ENCODE results near the gene TAGLN.
A peak's percentile ranks its signal among the peaks of the same experiment; 100 is the strongest.
"Not testable (repeated sequence)": the region's sequence is repeated elsewhere in the genome, so short reads cannot be mapped to it uniquely, and the experiment has no call there.

The TAGLN gene

DNA sequence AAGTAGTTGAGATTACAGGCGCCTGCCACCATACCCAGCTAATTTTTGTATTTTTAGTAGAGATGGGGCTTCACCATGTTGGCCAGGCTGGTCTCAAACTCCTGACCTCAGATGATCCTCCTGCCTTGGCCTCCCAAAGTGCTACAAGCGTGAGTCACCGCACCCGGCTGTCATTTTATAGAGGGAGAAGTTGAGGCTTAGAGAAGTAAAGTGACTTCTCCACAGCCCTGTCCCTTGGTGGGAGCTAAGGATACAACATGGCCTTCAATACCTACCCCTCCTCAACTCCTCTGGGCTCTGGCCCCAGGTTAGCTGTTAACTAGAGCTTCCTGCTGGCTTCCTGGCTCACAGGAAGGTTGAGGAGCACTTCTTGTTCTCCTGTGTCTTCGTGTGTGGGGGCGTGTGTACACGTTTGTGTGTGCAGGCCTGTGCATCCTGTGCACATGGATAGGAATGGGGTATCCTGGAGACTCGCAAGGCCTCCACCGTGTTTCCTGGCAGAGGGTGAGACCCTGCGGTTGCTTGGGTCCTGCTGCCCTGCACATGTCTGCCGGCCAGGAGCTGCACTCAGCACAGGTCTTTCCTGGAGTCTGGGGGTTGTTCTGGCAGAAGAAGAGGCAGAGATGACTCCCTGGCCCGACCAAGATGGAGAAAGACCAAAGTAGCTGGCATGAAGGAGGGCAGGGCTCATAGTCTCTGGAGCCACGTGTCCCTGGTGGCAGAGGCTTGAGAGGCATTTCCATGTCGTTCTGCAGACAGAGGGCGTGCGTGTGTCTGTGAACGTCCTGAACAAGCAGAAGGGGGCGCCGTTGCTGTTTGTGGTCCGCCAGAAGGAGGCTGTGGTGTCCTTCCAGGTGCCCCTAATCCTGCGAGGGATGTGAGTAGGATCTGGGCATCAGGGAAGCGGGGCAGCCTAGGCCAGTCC lies 18.2 kb upstream of the TAGLN start:
- peak in 1 of 2 donors; percentile 30 for DNase-seq (ENCODE audit: low read depth in 1 of 2, low spot score in 1 of 2)

DNA sequence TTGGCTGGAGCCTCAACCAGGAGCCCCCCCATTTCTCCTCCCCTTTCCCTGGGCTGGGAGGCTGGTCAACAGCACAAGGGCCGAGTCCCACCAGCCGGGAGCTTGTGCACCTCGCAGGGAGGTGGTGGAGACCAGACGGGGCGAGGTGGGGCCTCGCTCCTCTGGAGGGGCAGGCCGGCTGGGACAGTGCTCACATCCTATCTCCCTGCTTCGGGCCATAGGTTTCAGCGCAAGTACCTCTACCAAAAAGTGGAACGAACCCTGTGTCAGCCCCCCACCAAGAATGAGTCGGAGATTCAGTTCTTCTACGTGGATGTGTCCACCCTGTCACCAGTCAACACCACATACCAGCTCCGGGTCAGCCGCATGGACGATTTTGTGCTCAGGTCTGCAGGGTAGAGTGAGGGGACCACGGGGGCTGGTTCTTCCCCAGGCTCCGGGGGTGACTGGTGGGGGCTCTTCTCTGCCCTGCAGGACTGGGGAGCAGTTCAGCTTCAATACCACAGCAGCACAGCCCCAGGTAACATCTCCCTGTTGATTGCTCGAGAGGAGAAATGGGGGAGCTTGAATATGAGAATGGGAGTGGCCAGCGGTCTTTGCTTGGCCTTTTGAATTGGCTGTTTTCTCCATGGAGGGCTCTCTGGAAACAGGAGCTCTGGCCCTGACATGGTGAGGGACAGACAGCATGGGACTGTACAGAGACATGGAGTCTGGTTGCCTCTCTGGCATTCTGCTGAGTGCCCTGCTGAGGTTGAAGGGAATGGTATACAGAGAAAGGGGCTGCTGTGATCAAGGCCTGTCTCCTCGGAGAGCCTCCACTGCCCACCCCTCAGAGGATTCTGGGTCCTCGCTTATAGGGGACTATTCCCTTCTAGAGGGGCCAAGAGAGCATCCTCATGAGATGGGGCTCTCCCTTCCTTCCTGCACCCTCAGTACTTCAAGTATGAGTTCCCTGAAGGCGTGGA lies 17.3 kb upstream of the TAGLN start:
- no peak for DNase-seq (ENCODE audit: low read depth in 1 of 2, low spot score in 1 of 2)

DNA sequence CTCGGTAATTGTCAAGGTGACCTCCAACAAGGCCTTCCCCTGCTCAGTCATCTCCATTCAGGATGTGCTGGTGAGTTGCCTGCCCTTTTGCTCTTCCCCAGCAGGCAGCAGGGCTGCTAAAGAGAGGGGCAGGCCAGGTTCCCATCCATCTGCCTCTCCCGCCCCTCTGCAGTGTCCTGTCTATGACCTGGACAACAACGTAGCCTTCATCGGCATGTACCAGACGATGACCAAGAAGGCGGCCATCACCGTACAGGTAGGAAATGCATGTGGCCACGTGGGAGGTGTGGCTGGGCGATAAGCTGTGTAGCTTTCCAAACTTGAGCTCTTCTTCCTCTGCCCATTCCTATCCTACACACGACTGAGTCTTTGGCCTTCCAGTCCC lies 16.6 kb upstream of the TAGLN start:
- DNase-seq (ENCODE audit: low read depth in 1 of 2, low spot score in 1 of 2): no peak

DNA sequence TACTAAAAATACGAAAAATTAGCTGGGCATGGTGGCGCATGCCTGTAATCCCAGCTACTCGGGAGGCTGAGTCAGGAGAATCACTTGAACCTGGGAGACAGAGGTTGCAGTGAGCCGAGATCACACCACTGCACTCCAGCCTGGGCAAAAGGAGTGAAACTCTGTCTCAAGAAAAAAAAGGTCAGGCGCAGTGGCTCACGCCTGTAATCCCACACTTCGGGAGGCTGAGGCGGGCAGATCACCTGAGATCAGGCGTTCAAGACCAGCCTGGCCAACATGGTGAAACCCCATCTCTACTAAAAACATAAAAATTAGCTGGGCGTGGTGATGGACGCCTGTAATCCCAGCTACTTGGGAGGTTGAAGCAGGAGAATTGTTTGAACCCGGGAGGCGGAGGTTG lies 16.0 kb upstream of the TAGLN start:
- not testable (repeated sequence) for DNase-seq (ENCODE audit: low read depth in 1 of 2, low spot score in 1 of 2)

DNA sequence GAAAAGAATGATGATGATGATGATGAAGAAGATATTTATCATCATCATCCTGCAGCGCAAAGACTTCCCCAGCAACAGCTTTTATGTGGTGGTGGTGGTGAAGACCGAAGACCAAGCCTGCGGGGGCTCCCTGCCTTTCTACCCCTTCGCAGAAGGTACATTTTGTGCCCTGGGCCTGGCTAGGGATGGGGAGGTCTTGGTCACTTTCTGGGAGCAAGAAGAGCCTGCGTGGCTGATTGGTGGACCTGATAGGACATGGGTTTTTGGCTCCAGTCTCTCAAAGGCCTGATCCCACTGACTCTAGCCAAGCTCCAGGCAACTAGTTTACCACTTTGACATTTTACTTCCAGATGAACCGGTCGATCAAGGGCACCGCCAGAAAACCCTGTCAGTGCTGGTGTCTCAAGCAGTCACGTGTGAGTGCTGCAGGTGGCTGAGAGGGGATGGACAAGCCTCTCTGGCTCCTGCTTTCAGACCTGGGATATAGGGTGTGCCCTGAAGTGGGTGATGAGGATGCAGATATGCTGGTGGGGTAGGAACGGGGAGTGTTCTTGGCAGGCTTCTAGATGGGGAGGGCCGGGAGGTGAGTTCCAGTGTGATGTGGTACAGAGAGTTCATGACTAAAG lies 15.3 kb upstream of the TAGLN start:
- no peak for DNase-seq (ENCODE audit: low read depth in 1 of 2, low spot score in 1 of 2)

DNA sequence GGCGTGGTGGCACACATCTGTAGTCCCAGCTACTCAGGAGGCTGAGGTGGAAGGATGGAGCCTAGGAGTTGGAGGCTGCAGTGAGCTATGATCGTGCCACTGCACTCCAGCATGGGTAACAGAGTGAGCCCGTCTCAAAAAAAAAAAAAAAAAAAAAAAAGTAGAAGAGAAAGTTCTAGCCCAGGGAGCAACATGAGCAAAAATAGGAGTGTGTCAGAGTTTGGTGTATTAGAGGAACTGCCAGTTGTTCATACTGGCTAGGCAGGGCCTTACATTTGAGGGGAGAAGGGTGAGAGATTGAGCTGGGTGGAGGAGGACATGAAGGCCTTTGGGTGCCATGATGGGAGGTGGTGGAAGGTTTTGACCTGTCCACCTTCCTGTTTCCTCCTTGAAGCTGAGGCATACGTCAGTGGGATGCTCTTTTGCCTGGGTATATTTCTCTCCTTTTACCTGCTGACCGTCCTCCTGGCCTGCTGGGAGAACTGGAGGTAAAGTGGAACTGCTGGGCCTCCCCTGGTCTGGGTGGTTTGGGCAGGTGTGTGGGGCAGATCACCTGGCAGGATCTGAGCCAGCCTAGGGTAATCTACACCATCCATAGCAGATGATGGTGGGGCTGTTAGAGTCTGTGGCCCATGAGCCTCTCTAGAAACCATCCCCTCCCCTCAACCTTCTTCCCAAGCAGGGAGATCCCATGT lies 13.3 kb upstream of the TAGLN start:
- no peak for DNase-seq (ENCODE audit: low read depth in 1 of 2, low spot score in 1 of 2)

DNA sequence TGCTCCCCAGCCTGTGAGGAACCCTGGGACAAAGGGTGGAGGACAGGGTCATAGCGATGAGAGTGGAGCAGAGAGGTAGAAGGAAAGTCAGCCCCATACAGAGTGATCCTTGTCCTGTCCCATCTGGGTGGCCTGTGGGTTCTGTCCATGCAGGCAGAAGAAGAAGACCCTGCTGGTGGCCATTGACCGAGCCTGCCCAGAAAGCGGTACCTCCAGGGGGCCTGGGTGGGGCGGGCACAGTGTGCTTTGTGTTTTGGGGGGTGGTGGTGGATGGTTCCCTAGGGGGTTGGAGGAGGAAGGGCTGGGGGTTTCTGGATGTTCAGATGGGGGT lies 12.8 kb upstream of the TAGLN start:
- DNase-seq (ENCODE audit: low read depth in 1 of 2, low spot score in 1 of 2): no peak

DNA sequence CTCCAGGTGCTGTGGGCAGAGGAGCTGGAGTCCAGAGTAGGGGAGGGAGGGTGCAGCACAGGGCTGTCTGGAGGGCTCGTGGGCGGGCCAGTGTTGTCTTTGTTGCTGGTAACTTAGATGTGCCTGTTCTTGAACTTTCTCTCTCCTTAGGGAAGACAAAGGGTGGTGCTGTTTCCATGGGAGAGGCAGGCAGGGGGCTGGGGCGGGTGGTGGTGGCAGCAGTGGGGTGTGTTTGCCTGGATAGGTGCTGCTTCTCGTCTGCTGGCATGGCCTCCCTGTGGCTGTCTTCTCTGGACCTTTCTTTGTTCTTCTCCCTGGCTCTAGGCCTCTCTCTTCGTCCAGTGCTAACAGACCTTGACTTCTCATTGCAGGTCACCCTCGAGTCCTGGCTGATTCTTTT lies 12.2 kb upstream of the TAGLN start:
- no peak for DNase-seq (ENCODE audit: low read depth in 1 of 2, low spot score in 1 of 2)

DNA sequence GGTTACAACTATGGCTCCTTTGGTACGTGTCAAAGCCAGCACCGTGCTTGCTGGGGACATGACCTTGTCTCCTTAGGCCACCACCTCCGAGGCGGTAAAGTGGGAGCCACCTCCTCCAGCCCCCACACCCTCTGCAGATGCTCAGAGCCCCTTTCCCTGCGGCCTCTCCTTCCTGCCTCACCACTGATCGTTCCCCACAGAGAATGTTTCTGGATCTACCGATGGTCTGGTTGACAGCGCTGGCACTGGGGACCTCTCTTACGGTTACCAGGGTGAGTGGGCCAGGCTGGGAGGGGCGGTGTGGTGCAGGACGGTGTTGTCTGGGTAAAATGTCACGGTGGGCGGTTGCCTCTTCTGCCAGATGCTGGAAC lies 11.8 kb upstream of the TAGLN start:
- no peak for DNase-seq (ENCODE audit: low read depth in 1 of 2, low spot score in 1 of 2)

DNA sequence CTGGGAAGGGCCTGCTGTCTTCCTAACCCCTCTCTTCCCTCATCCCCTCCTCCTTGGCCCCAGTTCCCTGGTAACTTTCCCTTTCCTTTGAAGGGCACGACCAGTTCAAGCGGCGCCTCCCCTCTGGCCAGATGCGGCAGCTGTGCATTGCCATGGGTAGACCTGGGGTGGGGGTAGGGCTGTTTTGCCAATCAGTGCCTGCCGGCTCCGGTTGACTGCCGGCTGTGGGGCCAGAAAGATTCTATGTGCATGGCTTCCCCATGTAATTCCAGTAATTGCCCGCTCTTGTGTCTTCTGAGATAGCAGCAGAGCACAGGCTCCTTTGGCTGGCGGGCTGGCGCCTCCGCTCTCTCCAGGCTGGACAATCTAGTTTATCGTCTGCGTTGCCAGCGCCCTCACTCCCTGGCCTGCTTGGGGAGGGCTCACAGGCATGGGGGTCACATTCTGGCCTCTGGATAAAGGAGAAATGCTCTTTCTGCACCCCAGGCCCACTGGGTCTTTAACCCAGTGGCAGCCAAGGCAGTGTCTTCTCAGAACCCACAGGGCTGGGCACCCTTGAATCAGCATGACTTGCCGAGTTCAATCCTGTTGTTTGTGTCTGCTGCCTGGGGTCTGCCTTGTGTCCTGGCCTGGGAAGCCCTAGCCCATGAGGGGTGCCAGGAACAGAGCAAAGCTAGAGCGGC lies 11.2 kb upstream of the TAGLN start:
- DNase-seq (ENCODE audit: low read depth in 1 of 2, low spot score in 1 of 2): no peak

DNA sequence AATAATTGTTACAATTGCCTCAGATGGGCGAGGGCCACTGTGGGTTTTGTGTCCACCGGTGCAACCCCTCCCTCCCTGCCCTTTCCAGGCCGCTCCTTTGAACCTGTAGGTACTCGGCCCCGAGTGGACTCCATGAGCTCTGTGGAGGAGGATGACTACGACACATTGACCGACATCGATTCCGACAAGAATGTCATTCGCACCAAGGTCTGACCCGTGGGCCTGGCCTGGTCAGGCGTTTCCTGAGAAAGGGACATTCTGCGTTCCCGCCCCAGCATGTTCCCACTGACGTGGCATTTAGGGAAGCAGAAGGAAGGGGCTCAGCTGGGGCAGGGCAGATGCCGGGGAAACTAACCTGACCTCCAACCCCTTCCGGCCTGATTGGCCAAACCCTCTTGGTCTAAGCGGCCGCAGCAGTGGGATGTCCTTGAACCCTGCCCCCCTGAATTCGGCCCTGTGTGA lies 10.5 kb upstream of the TAGLN start:
- DNase-seq (ENCODE audit: low read depth in 1 of 2, low spot score in 1 of 2): no peak

DNA sequence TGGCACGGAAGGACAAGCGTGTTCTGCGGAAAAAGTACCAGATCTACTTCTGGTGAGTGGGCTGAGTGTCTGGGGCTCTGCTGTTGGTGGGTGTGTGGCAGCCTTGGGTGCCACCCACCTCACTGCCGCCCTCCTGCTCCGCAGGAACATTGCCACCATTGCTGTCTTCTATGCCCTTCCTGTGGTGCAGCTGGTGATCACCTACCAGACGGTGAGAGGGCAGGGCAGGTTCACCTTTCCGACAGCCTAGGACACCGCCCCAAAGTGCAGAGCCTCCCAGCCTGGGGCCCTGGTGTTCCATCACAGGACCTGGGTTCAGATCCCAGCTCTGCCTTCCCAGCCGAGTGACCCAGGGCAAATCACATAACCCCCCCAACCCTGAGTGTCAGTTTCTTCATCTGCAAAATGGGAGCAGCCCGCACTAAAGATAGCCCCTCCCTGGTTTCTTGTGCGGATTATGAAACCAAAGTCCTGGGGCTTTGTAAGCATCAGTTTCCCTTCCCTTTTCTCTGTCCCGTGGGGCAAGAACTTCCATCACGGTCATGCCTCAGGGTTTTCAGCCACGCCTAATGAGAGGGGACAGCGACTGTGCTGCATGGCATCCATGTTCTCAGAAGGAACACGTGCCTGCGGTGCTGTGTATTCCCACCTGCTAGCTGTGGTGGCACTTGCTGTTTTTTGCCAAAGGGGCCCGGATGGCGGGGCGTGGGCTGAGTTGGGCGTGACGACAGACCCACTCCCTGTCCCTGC lies 9.8 kb upstream of the TAGLN start:
- DNase-seq (ENCODE audit: low read depth in 1 of 2, low spot score in 1 of 2): no peak

DNA sequence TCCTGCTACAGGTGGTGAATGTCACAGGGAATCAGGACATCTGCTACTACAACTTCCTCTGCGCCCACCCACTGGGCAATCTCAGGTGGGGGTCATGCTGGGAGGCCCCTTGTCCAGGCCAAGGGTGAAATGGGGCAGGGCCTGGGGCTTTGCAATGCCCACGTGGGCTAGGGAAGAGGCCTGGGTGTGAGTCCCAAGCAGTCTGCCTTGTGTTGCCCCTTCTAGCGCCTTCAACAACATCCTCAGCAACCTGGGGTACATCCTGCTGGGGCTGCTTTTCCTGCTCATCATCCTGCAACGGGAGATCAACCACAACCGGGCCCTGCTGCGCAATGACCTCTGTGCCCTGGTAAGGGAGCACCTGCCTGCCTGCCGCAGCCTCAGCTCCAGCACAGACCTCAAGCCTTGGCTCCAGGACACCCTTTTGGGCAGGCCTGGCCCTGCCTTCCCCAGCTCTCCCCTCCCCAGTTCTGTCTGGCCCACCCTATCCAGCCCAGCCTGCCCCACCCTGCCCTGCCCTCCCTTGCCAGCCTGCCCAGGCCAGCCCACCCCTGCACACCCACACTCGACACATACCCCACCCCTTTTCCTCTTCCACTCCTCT lies 9.1 kb upstream of the TAGLN start:
- DNase-seq (ENCODE audit: low read depth in 1 of 2, low spot score in 1 of 2): no peak

DNA sequence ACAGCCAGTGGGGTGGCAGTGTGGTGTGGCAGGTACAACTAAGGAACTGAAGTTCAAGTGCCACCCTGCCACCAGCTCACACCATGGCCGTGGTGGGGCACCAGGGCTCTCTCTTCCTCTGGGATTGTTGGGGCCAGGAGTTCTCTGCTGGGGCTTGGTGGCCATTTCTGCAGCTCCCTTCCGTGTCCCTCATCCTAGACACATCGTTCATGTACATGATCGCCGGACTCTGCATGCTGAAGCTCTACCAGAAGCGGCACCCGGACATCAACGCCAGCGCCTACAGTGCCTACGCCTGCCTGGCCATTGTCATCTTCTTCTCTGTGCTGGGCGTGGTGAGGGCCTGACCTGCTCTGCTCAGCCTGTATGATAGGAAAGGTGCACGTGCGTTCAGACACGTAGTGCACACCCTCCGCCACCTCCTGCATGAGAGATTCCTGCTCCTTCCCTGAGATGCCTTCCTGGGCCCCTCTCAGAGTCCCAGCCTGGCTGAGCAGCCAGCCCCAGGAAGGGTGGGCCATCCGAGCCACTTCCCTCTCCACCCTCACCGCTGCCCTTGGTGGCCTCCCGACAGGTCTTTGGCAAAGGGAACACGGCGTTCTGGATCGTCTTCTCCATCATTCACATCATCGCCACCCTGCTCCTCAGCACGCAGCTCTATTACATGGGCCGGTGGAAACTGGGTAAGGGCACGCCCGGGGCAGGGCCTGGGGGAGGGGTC lies 7.3 kb upstream of the TAGLN start:
- no peak for DNase-seq (ENCODE audit: low read depth in 1 of 2, low spot score in 1 of 2)

DNA sequence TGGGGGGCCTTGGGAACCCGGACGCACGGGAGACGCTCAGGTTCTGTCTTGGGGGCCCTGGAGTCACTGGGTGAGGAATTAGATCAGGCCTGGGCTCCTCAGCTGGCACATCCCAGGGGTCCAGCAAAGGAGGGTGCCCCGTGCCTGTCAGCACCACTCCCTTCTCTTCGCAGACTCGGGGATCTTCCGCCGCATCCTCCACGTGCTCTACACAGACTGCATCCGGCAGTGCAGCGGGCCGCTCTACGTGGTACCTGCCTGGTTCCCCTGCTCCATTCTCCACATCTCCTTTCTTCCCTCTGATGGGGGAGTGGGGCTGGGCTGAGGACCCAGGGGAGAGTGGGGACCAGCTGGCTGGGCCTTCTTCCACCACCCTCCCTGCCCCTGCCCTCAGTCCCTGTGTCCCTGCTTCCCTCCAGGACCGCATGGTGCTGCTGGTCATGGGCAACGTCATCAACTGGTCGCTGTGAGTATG lies 6.7 kb upstream of the TAGLN start:
- DNase-seq (ENCODE audit: low read depth in 1 of 2, low spot score in 1 of 2): no peak

DNA sequence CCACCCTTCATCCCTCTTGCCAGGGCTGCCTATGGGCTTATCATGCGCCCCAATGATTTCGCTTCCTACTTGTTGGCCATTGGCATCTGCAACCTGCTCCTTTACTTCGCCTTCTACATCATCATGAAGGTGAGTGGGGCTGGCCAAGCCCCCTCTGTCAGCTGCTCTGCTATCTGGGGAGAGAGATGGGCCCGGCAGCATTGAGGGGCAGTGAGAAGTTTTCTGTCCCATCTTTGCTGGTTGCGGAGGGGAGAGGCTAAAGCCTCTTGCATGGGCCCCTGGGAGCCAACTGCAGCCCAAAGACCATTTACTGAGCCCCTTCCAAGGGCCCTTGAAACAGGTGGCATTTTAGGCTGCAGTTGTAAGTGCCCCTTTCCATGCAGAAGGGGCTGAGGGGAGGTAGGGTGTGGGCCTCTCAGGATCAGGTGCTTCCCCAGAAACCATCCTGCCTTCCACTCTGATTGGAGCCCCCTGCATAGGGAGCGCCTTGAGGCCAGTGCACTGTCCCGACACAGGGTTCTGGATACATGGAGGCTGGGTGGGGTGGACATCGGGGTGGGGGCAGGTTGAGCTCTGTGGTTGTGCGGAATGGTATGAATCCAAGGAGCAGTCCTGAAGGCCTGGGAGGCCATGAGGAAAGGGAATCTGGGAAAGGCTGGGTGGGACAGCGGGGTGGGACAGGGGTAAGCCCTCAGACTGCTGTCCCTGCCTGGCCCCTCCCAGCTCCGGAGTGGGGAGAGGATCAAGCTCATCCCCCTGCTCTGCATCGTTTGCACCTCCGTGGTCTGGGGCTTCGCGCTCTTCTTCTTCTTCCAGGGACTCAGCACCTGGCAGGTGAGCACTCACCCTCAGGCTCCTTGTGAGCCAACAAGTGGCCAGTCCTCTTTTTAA lies 5.8 kb upstream of the TAGLN start:
- DNase-seq (ENCODE audit: low read depth in 1 of 2, low spot score in 1 of 2): no peak

DNA sequence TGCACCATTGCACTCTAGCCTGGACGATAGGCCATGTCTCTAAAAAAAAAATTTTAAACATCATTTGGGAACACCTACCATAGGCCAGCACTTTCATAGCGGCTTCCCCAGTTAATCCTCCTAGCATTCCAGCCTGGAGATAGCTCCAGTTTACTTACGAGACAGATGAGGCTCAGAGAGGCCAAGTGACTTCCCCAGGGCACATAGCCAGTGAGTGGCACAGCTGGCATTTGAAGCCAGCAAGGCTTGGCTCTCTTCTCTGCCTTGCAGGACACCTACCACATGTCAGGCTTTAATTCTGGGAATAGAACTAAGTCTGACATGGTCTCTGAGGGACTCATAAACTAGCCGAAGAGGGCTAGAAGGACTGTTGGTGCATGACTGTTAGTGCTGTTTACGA lies 4.9 kb upstream of the TAGLN start:
- no peak for DNase-seq (ENCODE audit: low read depth in 1 of 2, low spot score in 1 of 2)

DNA sequence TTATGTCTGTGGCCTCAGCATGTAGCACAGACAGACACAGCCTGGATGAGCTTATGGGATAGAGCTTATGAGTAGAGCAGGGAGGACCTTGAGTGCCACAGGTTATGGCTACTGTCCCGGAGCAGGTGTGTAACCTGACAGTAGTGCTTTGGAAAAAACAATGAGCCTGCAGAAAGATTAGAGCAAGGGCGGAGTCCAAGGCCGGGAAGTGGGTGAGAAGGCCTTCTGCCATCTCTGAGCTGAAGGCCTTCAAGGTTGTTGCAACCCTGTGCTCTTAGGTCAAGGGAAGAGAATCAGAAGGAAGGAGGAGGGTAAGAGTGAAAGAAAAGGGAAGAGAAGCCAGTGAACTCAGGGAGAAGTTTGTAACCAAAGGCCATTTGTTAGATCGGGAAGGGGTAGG lies 3.9 kb upstream of the TAGLN start:
- no peak for DNase-seq (ENCODE audit: low read depth in 1 of 2, low spot score in 1 of 2)

Measured in stimulated activated CD4-positive, alpha-beta T cell treated with anti-CD3 and anti-CD28 coated beads, Interleukin-15, amount 100 ng/mL, for 1 hour (primary cell).